Neural crest cell (in vitro differentiated cells): Measurements from ENCODE around the gene MINDY3. TPM values are rescaled to one million over a fixed set of nuclear protein-coding genes. Genes with fewer than 3 reads are reported as not detected.

Experiments
- DNase-seq: peaks from one replicate; pipeline ENCODE4 v3.0.0; 2021; ENCODE audit warnings: low read depth, mixed read lengths, low spot score
- H3K27ac Mint-ChIP-seq: one replicate; pipeline ENCODE4 v1.8.0; 2021; ENCODE audit warnings: mild to moderate bottlenecking, mixed read lengths; ENCODE audit not compliant: unreplicated experiment
- H3K27me3 Mint-ChIP-seq: 2 replicates; pipeline ENCODE4 v1.8.0; 2021; ENCODE audit warnings: low read depth, mild to moderate bottlenecking, mixed read lengths
- H3K36me3 Mint-ChIP-seq: 2 replicates; pipeline ENCODE4 v1.8.0; 2021; ENCODE audit warnings: low read depth, mild to moderate bottlenecking, mixed read lengths
- H3K4me1 Mint-ChIP-seq: 2 replicates; pipeline ENCODE4 v1.8.0; 2021; ENCODE audit warnings: mixed read lengths
- H3K4me3 Mint-ChIP-seq: one replicate; pipeline ENCODE4 v1.8.0; 2021; ENCODE audit warnings: mild to moderate bottlenecking, mixed read lengths
- H3K9me3 Mint-ChIP-seq: 2 replicates; pipeline ENCODE4 v1.8.0; 2021; ENCODE audit warnings: mixed read lengths
- CTCF ChIP-seq: fragments of 200-600 bp; sonication (generic); conservative IDR thresholded peaks from 2 replicates; pipeline ENCODE4 v1.5.0; 2021; ENCODE audit warnings: antibody characterized with exemption, mild to moderate bottlenecking
- total RNA-seq: library from RNA; stranded (reverse); gene quantifications from 2 replicates; pipeline ENCODE4 v1.2.1, GENCODE V29; 2021

Gene MINDY3
- total RNA-seq, 1 donor from 2014 or later: 22.9 TPM

GRCh38 chr10:15792777-15793176 lies 67.5 kb downstream of the MINDY3 start:
- H3K36me3 Mint-ChIP-seq: peaks cover 3% of the 10 kb centered on the region
- no peaks in the 10 kb centered on the region for H3K4me1 Mint-ChIP-seq

GRCh38 chr10:15791816-15792524 lies 68.3 kb downstream of the MINDY3 start:
- Mint-ChIP-seq H3K9me3 (no peaks in the 10 kb centered on the region), H3K27me3 (no peaks in the 10 kb centered on the region), H3K36me3 (peaks cover 3% of the 10 kb centered on the region), H3K4me1 (no peaks in the 10 kb centered on the region), H3K4me3 (no peak overlapping the region), H3K27ac (no peak overlapping the region)
- no peak for DNase-seq
- TF ChIP-seq CTCF: no peak

More at GRCh38 chr10:15792777-15793176, 67.5 kb downstream of the MINDY3 start:
- H3K9me3 Mint-ChIP-seq: no peaks in the 10 kb centered on the region
- no peak for TF ChIP-seq CTCF
- no peak for DNase-seq
- H3K27me3 Mint-ChIP-seq: no peaks in the 10 kb centered on the region
- H3K27ac Mint-ChIP-seq: no peak overlapping the region
- no peak overlapping the region for H3K4me3 Mint-ChIP-seq

- no peak for DNase-seq
- H3K9me3 Mint-ChIP-seq: no peaks in the 10 kb centered on the region
- H3K27me3 Mint-ChIP-seq: no peaks in the 10 kb centered on the region
- H3K36me3 Mint-ChIP-seq: no peaks in the 10 kb centered on the region
- no peaks in the 10 kb centered on the region for H3K4me1 Mint-ChIP-seq
- H3K4me3 Mint-ChIP-seq: no peak overlapping the region
- no peak overlapping the region for H3K27ac Mint-ChIP-seq
- TF ChIP-seq CTCF: no peak
Measured at GRCh38 chr10:15789793-15790525, 70.3 kb downstream of the MINDY3 start.

GRCh38 chr10:15787426-15787825 lies 72.9 kb downstream of the MINDY3 start:
- no peak for TF ChIP-seq CTCF
- H3K27ac Mint-ChIP-seq: no peak overlapping the region
- H3K4me1 Mint-ChIP-seq: no peaks in the 10 kb centered on the region
- no peaks in the 10 kb centered on the region for H3K36me3 Mint-ChIP-seq
- DNase-seq: no peak
- no peak overlapping the region for H3K4me3 Mint-ChIP-seq
- H3K27me3 Mint-ChIP-seq: no peaks in the 10 kb centered on the region
- no peaks in the 10 kb centered on the region for H3K9me3 Mint-ChIP-seq

GRCh38 chr10:15784662-15785300 lies 75.5 kb downstream of the MINDY3 start:
- no peak for DNase-seq
- H3K9me3 Mint-ChIP-seq: no peaks in the 10 kb centered on the region
- no peak overlapping the region for H3K27ac Mint-ChIP-seq
- TF ChIP-seq CTCF: no peak
- H3K36me3 Mint-ChIP-seq: peaks cover 2% of the 10 kb centered on the region
- no peaks in the 10 kb centered on the region for H3K27me3 Mint-ChIP-seq
- H3K4me3 Mint-ChIP-seq: no peak overlapping the region
- H3K4me1 Mint-ChIP-seq: no peaks in the 10 kb centered on the region
